Measurements from ENCODE around the gene TNMD. TPM values are rescaled to one million over a fixed set of nuclear protein-coding genes. Genes with fewer than 3 reads are reported as not detected.

TNMD gene
- total RNA-seq, 1 donor from 2014 or later = 0.16 TPM

GRCh38 chrX:100642290-100642689 lies 57.6 kb downstream of the TNMD start:
- no peak for DNase-seq
- no peak for ATAC-seq (ENCODE audit: poor library complexity)
- intact Hi-C loops (cut with DNase I) = no loop called here

- no peak for ATAC-seq (ENCODE audit: poor library complexity)
- no peak for DNase-seq
- intact Hi-C loops (cut with DNase I) = no loop called here
Observed at GRCh38 chrX:100643212-100643611, 58.5 kb downstream of the TNMD start.

GRCh38 chrX:100643956-100644860 lies 59.5 kb downstream of the TNMD start, which contains the start of gene SRPX2:
TSS of gene SRPX2 (plus strand) at chrX:100644199. CDS start at chrX:100646323, 2,124 bp downstream.
- peak; percentile 43 for DNase-seq
- peak; percentile 88 for ATAC-seq (ENCODE audit: poor library complexity)
- intact Hi-C loops (cut with DNase I) = no loop called here

- ATAC-seq (ENCODE audit: poor library complexity) (no peak), DNase-seq (no peak)
- intact Hi-C loops (cut with DNase I) = no loop called here
Observed at GRCh38 chrX:100645106-100645505, 60.4 kb downstream of the TNMD start.

GRCh38 chrX:100647095-100647494 lies 62.4 kb downstream of the TNMD start:
- ATAC-seq (ENCODE audit: poor library complexity) (no peak), DNase-seq (no peak)
- intact Hi-C loops (cut with DNase I) = no loop called here

DNA sequence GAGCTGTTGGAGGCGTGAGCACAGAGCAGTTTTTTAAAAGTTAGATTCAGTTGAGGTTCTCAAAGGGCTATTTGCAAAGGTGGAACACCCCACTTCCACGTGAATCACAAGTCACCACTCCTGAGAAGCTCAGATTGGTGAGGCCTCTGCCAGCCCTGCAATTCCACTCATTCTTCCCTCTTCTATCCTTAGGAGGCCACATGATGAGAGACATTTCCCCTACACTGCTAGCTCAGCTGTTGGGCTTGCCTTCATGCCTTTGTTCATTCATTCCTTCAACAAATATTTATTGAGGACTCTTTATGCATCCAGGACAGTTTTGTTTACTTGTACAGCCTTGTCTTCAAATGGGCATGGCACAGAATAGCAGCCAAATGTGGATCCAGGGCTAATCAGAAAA lies 63.0 kb downstream of the TNMD start:
- intact Hi-C loops (cut with DNase I) = no loop called here
- ATAC-seq (ENCODE audit: poor library complexity) (no peak), DNase-seq (no peak)

GRCh38 chrX:100648458-100649417 lies 64.0 kb downstream of the TNMD start:
- no peak for DNase-seq
- peak; percentile 47 for ATAC-seq (ENCODE audit: poor library complexity)
- intact Hi-C loops (cut with DNase I) = no loop called here

Other genes with a start within 250 kb of the TNMD start
- 0.32 TPM for gene PCDH19, start 174.7 kb upstream of the TNMD start, total RNA-seq
- 4.2 TPM for gene TSPAN6, start 51.9 kb downstream of the TNMD start, total RNA-seq
- 8.6 TPM for gene SRPX2, start 59.3 kb downstream of the TNMD start, total RNA-seq
- gene SYTL4, start 147.2 kb downstream of the TNMD start, total RNA-seq = 3.7 TPM
- 6.1 TPM for gene CSTF2, start 235.5 kb downstream of the TNMD start, total RNA-seq

All from Right ventricle myocardium superior (tissue), 1 donor.